ENCODE results near the gene IQSEC3.

DNA sequence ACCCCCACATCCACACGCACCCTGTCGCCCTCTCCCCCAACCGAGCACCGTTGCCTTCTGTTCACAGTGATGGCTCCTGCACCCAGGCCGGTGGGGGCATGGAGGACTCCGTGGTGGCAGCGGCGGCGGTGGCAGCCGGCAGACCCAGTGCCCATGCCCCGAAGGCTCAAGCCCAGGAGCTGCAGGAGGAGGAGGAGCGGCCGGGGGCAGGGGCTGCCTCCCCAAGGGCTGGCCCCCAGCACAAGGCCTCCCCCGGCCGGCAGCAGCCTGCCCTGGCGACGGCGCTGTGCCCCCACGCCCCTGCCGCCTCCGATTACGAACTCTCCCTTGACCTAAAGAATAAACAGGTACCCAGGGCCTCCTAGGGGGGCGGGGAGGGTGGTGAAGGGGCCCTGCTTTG is 59.0 kb downstream of the IQSEC3 start:
- no peak for TF ChIP-seq SREBF2 (IDR thresholded peaks at IDR 0.05; ENCODE audit: low read length)
- no peak for TF ChIP-seq YY1 (IDR thresholded peaks at IDR 0.05; ENCODE audit: low read depth, low read length)
- TF ChIP-seq CTCF (IDR thresholded peaks at IDR 0.05 in 2 of 3, conservative IDR thresholded peaks at IDR 0.05 in 1 of 3; ENCODE audit: control insufficient read depth in 2 of 3, extremely low read depth in 1 of 3, insufficient read depth in 1 of 3, low read depth in 3 of 3, low read length in 3 of 3): no peak
- TF ChIP-seq BACH1 (IDR thresholded peaks at IDR 0.05; ENCODE audit: borderline replicate concordance): no peak
